ENCODE data around the gene CNGA2. TPM values are rescaled to one million over a fixed set of nuclear protein-coding genes. Genes with fewer than 3 reads are reported as not detected.
A peak's percentile ranks its signal among the peaks of the same experiment; 100 is the strongest.

The CNGA2 gene
- total and polyA plus RNA-seq, 9 of the 15 experiments (the other 6 are each of a cell fraction or from before 2014, with no cell fraction given) = not detected

DNA sequence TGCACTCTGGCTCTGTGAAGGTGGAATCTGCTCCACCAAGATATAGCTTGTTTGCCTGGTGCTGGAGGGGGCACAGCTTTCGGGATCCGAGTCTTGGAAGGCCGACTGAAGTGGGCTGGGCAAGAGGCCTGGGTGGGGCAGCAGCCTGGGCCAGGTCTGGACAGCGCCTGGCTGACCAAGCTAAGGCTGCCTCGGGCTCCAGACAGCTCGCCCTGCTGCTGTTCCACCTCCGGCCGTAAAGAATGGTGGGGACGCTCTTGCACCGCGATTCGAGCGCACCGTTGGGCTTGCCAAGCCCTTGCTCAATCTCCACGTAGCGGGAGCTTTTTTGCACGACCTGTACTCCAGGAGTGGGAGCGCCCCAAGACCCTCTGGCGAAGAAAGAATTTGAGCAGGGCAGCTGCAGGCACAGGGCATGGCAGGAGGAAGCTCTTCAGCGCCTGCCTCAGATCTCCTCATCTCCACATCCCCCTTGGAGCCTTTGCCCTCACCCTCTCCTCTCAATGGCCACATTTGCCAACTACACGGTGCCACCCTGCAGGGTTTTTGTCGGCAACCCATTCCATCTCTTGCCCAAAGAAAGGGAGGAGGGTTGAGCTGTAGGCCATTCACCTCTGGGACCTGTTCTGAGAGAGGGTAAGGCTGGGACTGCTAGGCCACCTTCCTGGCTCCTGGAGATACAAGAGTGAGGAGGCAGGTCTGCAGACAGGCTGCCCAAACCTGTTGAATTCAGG lies 18.9 kb downstream of the CNGA2 start (continued):
- TF ChIP-seq, protein P1, sequence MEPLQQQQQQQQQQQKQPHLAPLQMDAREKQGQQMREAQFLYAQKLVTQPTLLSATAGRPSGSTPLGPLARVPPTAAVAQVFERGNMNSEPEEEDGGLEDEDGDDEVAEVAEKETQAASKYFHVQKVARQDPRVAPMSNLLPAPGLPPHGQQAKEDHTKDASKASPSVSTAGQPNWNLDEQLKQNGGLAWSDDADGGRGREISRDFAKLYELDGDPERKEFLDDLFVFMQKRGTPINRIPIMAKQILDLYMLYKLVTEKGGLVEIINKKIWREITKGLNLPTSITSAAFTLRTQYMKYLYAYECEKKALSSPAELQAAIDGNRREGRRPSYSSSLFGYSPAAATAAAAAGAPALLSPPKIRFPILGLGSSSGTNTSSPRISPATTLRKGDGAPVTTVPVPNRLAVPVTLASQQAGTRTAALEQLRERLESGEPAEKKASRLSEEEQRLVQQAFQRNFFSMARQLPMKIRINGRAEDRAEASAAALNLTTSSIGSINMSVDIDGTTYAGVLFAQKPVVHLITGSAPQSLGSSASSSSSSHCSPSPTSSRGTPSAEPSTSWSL (CRISPR knock-in tag; IDR thresholded peaks at IDR 0.05; ENCODE audit: borderline replicate concordance) = no peak
- 0 out of 2 replicates have a peak, but pooled peaks have one; percentile 8 for TF ChIP-seq JUND (IDR thresholded peaks at IDR 0.05; ENCODE audit: borderline replicate concordance, low read depth, low read length)
- TF ChIP-seq JUND (tag; IDR thresholded peaks at IDR 0.05; ENCODE audit: borderline replicate concordance, low read depth, low read length) = no peak
- TF ChIP-seq, protein P2, sequence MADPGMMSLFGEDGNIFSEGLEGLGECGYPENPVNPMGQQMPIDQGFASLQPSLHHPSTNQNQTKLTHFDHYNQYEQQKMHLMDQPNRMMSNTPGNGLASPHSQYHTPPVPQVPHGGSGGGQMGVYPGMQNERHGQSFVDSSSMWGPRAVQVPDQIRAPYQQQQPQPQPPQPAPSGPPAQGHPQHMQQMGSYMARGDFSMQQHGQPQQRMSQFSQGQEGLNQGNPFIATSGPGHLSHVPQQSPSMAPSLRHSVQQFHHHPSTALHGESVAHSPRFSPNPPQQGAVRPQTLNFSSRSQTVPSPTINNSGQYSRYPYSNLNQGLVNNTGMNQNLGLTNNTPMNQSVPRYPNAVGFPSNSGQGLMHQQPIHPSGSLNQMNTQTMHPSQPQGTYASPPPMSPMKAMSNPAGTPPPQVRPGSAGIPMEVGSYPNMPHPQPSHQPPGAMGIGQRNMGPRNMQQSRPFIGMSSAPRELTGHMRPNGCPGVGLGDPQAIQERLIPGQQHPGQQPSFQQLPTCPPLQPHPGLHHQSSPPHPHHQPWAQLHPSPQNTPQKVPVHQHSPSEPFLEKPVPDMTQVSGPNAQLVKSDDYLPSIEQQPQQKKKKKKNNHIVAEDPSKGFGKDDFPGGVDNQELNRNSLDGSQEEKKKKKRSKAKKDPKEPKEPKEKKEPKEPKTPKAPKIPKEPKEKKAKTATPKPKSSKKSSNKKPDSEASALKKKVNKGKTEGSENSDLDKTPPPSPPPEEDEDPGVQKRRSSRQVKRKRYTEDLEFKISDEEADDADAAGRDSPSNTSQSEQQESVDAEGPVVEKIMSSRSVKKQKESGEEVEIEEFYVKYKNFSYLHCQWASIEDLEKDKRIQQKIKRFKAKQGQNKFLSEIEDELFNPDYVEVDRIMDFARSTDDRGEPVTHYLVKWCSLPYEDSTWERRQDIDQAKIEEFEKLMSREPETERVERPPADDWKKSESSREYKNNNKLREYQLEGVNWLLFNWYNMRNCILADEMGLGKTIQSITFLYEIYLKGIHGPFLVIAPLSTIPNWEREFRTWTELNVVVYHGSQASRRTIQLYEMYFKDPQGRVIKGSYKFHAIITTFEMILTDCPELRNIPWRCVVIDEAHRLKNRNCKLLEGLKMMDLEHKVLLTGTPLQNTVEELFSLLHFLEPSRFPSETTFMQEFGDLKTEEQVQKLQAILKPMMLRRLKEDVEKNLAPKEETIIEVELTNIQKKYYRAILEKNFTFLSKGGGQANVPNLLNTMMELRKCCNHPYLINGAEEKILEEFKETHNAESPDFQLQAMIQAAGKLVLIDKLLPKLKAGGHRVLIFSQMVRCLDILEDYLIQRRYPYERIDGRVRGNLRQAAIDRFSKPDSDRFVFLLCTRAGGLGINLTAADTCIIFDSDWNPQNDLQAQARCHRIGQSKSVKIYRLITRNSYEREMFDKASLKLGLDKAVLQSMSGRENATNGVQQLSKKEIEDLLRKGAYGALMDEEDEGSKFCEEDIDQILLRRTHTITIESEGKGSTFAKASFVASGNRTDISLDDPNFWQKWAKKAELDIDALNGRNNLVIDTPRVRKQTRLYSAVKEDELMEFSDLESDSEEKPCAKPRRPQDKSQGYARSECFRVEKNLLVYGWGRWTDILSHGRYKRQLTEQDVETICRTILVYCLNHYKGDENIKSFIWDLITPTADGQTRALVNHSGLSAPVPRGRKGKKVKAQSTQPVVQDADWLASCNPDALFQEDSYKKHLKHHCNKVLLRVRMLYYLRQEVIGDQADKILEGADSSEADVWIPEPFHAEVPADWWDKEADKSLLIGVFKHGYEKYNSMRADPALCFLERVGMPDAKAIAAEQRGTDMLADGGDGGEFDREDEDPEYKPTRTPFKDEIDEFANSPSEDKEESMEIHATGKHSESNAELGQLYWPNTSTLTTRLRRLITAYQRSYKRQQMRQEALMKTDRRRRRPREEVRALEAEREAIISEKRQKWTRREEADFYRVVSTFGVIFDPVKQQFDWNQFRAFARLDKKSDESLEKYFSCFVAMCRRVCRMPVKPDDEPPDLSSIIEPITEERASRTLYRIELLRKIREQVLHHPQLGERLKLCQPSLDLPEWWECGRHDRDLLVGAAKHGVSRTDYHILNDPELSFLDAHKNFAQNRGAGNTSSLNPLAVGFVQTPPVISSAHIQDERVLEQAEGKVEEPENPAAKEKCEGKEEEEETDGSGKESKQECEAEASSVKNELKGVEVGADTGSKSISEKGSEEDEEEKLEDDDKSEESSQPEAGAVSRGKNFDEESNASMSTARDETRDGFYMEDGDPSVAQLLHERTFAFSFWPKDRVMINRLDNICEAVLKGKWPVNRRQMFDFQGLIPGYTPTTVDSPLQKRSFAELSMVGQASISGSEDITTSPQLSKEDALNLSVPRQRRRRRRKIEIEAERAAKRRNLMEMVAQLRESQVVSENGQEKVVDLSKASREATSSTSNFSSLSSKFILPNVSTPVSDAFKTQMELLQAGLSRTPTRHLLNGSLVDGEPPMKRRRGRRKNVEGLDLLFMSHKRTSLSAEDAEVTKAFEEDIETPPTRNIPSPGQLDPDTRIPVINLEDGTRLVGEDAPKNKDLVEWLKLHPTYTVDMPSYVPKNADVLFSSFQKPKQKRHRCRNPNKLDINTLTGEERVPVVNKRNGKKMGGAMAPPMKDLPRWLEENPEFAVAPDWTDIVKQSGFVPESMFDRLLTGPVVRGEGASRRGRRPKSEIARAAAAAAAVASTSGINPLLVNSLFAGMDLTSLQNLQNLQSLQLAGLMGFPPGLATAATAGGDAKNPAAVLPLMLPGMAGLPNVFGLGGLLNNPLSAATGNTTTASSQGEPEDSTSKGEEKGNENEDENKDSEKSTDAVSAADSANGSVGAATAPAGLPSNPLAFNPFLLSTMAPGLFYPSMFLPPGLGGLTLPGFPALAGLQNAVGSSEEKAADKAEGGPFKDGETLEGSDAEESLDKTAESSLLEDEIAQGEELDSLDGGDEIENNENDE (IDR thresholded peaks at IDR 0.05; ENCODE audit: low read depth, low read length) = no peak
- TF ChIP-seq, protein P3, sequence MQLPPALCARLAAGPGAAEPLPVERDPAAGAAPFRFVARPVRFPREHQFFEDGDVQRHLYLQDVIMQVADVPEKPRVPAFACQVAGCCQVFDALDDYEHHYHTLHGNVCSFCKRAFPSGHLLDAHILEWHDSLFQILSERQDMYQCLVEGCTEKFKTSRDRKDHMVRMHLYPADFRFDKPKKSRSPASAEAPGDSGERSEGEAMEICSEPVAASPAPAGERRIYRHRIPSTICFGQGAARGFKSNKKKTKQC (CRISPR knock-in tag; IDR thresholded peaks at IDR 0.05) = no peak
- TF ChIP-seq KLF16 (IDR thresholded peaks at IDR 0.05) = 0 out of 2 replicates have a peak, but pooled peaks have one; percentile 30
- peak; percentile 91 for TF ChIP-seq CEBPB (tag; IDR thresholded peaks at IDR 0.05)

Data from K562 (cell line).